Activated CD4-positive, alpha-beta T cell treated with anti-CD3 and anti-CD28 coated beads, Interleukin-2, amount 50 U/mL, for 16 hours (primary cell): Measurements from ENCODE around the gene DMRT1.
A peak's percentile ranks its signal among the peaks of the same experiment; 100 is the strongest.

Experiments
- DNase-seq: peaks from one replicate; pipeline ENCODE4 v3.0.0-alpha.2; 2020

DMRT1 gene

GRCh38 chr9:926976-927375, 85.5 kb downstream of the DMRT1 start:
- no peak for DNase-seq

GRCh38 chr9:928363-929042, 87.0 kb downstream of the DMRT1 start:
- DNase-seq, result peak; percentile 26

GRCh38 chr9:929719-930118, 88.2 kb downstream of the DMRT1 start:
- DNase-seq, result no peak

DNA sequence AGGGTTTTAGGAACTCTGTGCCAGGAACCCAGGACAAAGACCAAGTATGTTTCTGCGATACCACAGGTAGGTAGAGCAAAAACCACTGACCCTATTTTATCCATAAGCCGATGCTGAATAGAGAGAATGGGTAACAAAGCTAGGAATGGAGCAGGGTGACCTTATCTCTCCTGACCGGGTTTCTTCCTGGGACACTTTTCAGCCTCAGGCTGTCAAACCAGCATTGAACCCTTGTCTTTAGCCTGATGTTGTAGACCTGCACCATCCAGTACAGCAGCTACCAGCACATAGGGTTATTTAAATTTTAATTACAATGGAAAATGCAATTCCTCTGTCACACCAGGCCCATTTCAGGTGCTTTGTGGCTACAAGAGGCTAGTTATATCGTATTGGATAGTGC, 91.9 kb downstream of the DMRT1 start:
- DNase-seq, result no peak

GRCh38 chr9:935348-935965, 94.0 kb downstream of the DMRT1 start:
- DNase-seq, result no peak

DNA sequence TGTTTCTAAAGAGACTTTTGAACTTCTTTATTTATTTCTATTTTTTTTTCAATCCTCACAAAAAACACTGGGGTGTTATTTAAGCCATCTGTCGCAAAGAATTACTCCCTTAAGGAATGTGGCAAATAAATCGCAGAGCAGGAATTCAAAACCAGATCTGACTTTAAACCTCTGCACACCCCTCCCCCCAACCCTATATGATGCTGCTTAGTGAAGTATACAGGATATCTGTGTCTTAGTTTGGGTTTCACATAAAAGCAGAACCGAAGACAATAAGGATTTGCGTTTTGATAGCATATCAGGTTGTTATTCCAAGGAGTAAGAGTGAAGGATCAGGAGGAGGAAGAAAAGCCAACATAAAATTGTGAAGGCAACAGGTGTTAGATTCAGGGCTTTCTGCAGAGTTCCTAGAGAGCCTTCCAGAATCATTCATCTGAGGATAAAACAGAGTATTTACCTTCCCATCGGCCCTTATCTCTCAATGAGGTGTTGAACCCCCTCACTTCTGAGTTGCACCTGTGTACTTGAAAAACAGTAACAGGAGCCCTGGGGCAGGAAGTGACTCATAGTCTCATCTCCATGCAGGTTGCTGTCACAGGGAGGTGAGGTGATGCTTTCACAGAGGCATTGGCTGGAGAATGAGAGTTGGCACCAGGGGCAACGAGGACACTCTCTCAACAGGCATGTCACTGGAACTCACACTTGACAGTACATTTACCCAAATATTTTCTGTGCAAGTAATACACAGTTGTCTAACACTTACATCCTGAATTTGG, 101.5 kb downstream of the DMRT1 start:
- DNase-seq, result no peak

DNA sequence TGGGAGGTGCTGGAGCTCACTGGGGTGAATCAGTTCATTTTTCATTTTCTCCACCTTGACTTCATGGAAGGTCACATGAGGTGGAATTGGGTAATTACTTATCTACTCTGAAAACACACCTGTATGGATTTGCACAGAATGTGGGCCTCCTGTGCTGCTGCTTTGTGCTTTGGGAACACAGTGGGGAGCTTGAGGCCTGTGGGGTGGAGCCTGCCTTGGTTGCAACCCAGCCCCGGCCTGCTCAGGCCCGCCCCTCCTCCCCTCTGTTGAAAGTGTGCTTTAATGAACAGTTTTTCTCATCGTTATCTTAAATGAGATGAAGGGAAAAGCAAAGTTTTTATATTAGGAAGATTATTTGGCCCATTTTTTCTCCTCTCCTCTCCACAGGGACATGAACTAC, 106.5 kb downstream of the DMRT1 start:
- DNase-seq, result no peak

GRCh38 chr9:948497-948896, 107.0 kb downstream of the DMRT1 start:
- no peak for DNase-seq

GRCh38 chr9:950139-950538, 108.6 kb downstream of the DMRT1 start:
- no peak for DNase-seq

DNA sequence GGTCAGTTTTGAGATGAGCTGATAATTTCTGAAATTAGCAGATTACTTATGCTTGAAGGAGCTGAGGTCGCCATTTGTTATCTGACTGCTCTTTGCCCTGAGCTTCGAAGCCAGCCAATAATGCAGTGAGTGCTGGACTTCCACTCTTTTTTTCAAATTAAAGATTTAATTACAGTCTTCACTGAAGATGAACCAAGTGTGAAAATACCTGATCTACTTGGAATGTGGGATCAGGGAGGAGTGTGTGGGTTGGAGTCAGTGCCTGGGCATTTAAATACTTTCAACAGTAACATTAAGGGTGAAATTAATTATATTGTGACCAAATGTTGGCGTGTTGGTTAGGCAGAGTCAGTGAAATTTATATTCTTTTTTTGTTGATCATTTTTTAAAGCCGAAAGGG, 111.0 kb downstream of the DMRT1 start:
- no peak for DNase-seq

- no peak for DNase-seq
Measured at GRCh38 chr9:959105-959504, 117.6 kb downstream of the DMRT1 start.

DNA sequence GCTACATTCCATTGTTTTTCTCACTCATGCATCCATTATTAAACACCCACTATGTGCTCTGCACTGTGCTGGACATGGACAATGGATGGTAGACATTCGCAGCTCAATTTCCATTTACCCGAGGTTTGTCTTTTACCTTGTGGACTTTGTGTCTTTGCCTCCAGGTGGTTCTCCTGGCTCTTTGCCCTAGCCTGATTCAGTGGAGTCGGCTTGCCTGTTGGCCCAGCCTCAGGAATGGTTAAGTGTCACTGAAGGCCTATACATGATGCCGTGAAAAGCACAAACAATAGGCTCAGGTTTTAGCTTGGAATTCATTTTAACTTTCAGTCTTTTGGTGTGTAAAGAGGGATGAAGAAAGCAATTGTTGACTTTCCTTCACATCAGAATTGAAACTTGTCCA, 118.4 kb downstream of the DMRT1 start:
- DNase-seq, result no peak

GRCh38 chr9:962023-962422, 120.5 kb downstream of the DMRT1 start:
- no peak for DNase-seq

GRCh38 chr9:965497-965896, 124.0 kb downstream of the DMRT1 start:
- no peak for DNase-seq

GRCh38 chr9:966870-967269, 125.4 kb downstream of the DMRT1 start:
- no peak for DNase-seq

GRCh38 chr9:967436-967835, 125.9 kb downstream of the DMRT1 start:
- no peak for DNase-seq

DNA sequence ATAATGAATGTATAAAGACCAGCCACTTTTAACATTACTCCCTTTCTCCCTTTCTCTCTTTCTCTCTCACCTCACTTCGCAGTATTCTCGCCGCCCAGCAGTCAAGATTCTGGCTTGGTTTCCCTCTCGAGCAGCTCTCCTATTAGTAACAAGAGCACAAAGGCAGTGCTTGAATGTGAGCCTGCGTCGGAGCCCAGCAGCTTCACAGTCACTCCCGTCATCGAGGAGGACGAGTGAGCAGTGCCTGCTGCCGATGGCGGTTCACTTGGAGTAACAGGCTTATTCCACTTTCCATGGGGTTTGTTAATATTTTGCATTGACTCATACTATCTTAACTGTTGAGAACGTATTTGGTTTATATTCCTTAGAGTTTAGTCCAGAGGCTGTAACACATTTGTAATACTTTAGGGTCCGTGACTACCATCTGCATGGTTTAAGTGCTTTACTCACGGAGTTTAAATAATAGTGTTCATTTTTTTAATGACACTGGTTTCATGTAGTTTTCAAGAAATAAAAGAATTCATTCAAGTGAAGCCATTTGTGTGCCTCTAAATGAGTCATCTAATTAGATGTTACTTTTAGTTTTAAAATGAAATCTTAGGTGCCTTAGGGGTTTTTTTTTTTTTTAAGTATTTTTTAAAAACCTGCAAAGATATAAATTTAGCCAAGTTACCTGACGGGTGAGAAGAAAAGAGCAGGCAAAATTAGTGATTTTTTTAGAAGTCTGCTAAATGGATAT, 126.6 kb downstream of the DMRT1 start:
- no peak for DNase-seq

DNA sequence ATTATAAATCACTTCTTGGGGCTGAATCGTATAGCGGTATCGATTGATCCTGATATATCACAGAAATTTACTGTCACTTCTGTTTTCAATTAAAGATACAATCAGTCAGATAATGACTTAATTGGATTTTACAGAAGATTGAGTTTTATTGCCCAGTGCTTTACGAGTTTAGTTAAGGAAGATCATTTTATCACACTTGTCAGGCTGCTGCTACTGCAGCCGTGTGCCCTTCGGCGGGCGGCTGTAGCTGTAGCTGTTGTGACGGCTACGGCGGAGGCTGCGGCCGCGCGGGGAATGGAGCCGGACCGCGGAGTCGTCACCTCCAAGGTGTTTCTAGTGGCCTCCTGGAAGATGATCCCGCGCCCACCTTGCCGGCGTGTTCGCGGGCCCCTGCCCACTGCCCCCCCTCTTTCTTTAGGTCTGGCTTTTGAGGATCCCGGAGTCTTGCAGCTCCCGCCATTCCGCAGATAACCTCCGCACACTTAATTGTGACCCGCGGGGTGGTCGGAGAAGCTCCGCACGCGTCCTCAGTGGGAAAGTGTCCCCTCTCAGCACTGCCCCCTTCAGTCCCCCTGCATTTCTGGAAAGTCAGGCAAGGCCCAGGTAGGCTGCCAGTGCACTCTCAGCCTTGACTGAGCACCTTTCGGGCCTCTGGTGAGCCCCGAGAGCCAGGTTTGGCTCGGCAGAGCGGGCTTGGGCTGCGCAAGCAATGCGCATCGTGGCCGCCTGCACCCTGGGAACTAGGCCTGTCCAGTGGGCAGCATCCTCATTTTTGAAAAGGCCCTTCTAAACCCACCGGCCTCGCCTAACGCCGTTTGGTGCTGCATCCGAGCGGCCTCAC, 128.0 kb downstream of the DMRT1 start:
- no peak for DNase-seq

DNA sequence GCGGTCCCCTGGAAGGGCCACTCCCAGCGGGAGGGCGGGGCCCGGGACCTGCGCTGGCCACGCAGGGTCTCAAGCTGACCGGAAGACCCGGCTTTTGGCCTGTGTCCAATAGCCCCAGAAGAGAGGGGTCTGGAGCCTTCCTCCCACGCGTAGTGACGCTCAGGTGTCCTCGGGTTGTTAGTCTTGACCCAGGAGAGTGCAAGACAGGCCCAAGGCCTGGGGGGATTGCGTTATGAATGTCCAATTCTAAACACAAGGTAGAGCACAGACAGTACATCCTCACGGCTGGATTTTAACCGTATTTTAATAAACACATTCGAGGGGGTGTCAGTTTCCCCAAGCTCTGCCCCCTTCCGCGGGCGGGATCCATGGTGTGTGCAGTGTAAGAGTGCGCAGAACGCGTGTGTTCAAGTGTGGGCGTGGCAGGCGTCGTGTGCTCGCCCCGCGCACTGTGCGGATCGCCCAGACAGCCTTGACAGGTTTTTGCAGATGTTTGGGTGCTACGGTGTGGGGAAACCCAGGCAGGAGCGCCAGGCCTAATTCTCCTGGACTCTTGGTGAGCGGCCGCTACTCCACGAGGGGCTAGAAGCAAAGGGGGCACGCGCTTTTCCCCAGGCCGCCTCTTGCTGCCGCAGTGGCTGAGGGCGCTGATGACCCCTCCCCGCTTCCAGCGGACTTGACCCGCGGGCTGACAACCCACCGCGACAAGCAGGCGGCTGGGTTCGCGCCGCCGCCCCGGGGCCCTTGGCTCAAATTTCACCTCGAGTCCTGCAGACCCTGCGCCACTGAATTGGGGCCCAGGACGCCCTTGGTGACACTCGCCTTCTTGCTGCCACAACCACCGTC, 128.9 kb downstream of the DMRT1 start:
- DNase-seq, result no peak

DNA sequence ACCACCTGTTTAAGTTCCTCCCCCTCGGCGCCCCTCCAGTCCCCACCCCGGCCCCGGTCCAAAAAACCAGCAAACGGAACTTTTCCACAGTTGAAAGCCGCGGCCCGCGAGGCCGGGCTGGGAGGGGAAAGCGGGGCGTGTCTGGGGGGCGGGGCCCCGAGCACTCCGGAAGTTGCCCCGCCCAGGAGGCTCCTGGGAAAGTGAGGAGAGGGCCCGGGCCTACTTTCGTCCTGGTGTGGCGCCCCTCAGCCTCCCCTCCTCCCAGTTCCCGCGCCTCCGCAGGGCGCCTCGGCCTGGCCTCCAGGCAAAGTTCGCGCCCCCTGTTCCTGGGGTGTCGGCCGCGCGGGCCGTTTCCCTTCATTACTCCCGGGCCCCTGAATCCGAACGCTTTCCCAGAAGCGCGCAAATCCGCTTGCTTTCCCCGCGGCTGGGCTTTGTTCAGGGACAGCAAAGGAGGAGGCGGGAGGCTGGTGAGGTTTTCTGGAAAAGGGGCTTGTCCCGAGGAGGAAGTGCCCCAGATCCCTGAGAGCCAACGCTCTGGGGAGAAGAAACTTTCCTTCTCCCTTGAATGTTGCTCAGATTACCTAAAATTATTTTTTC, 130.5 kb downstream of the DMRT1 start:
- no peak for DNase-seq
